ENCODE measurements around the gene GPR107.

The GPR107 gene

GRCh38 chr9:130139251-130139650 is 85.5 kb downstream of the GPR107 start:
- DNase-seq: no peak

- DNase-seq: peak; percentile 46
Measured at GRCh38 chr9:130140706-130141105, 87.0 kb downstream of the GPR107 start.

GRCh38 chr9:130142056-130142455 is 88.3 kb downstream of the GPR107 start:
- no peak for DNase-seq

- no peak for DNase-seq
Measured at GRCh38 chr9:130142641-130143040, 88.9 kb downstream of the GPR107 start.

GRCh38 chr9:130143279-130143893 is 89.7 kb downstream of the GPR107 start:
- DNase-seq: no peak

GRCh38 chr9:130143958-130144366 is 90.3 kb downstream of the GPR107 start:
- DNase-seq: no peak

- no peak for DNase-seq
Measured at GRCh38 chr9:130144703-130145102, 91.0 kb downstream of the GPR107 start.

GRCh38 chr9:130145658-130146057 is 92.0 kb downstream of the GPR107 start:
- no peak for DNase-seq

- no peak for DNase-seq
Measured at GRCh38 chr9:130147198-130147597, 93.5 kb downstream of the GPR107 start.

GRCh38 chr9:130147910-130148309 is 94.2 kb downstream of the GPR107 start:
- no peak for DNase-seq

- no peak for DNase-seq
Measured at GRCh38 chr9:130149031-130149430, 95.3 kb downstream of the GPR107 start.

- no peak for DNase-seq
Measured at GRCh38 chr9:130149654-130150286, 96.1 kb downstream of the GPR107 start.

- DNase-seq: no peak
Measured at GRCh38 chr9:130150779-130151382, 97.2 kb downstream of the GPR107 start.

GRCh38 chr9:130154816-130155215 is 101.1 kb downstream of the GPR107 start:
- DNase-seq: no peak

GRCh38 chr9:130155647-130156046 is 101.9 kb downstream of the GPR107 start:
- no peak for DNase-seq

GRCh38 chr9:130156672-130157071 is 103.0 kb downstream of the GPR107 start:
- no peak for DNase-seq

- DNase-seq: no peak
Measured at GRCh38 chr9:130157079-130157478, 103.4 kb downstream of the GPR107 start.

GRCh38 chr9:130158001-130158400 is 104.3 kb downstream of the GPR107 start:
- no peak for DNase-seq

- DNase-seq: no peak
Measured at GRCh38 chr9:130159057-130159456, 105.4 kb downstream of the GPR107 start.

- DNase-seq: no peak
Measured at GRCh38 chr9:130159915-130160670, 106.4 kb downstream of the GPR107 start.

GRCh38 chr9:130160862-130161470 is 107.3 kb downstream of the GPR107 start:
- DNase-seq: no peak

GRCh38 chr9:130165579-130165978 is 111.9 kb downstream of the GPR107 start:
- DNase-seq: no peak

- no peak for DNase-seq
Measured at GRCh38 chr9:130166399-130166798, 112.7 kb downstream of the GPR107 start.
